SKM-1 treated with dmso at 0.1 percent for 144 hours (cell line): ENCODE data around the gene BRWD1.

Source experiments
- DNase-seq: peaks from one replicate; lab custom pipeline; 2025; ENCODE audit not compliant: unreplicated experiment; lab: John Stamatoyannopoulos, UW

Gene BRWD1

GRCh38 chr21:39313571-39314142 is at the start of gene BRWD1:
TSS of gene BRWD1 (minus strand) at chr21:39313632. CDS start at chr21:39313491, 141 bp downstream.
- DNase-seq = peak; percentile 83

DNA sequence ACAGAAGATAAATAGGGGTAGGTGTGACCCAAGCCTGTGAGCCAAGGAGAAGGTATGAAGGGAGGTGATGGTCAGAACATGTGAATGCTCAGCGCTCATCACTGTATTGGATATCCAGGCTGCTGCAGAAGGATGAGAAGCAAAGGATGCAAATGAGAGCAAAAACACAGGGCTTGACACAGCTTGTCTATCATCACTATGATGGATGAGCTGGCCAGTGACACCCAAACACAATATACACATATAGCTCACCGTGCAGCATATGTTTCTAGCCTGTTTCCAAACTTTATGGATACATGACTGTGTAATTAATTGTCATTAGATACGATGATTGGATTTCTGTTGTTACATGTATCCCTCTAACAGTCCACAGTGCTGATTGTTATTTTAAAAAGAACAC is 49.3 kb upstream of the BRWD1 start:
- DNase-seq = no peak

- DNase-seq = no peak
Measured at GRCh38 chr21:39359382-39359781, 46.0 kb upstream of the BRWD1 start.

- no peak for DNase-seq
Measured at GRCh38 chr21:39353295-39353694, 39.9 kb upstream of the BRWD1 start.

GRCh38 chr21:39350094-39351005 is 36.9 kb upstream of the BRWD1 start:
- no peak for DNase-seq

- peak; percentile 96 for DNase-seq
Measured at GRCh38 chr21:39349211-39350093, 36.0 kb upstream of the BRWD1 start.

DNA sequence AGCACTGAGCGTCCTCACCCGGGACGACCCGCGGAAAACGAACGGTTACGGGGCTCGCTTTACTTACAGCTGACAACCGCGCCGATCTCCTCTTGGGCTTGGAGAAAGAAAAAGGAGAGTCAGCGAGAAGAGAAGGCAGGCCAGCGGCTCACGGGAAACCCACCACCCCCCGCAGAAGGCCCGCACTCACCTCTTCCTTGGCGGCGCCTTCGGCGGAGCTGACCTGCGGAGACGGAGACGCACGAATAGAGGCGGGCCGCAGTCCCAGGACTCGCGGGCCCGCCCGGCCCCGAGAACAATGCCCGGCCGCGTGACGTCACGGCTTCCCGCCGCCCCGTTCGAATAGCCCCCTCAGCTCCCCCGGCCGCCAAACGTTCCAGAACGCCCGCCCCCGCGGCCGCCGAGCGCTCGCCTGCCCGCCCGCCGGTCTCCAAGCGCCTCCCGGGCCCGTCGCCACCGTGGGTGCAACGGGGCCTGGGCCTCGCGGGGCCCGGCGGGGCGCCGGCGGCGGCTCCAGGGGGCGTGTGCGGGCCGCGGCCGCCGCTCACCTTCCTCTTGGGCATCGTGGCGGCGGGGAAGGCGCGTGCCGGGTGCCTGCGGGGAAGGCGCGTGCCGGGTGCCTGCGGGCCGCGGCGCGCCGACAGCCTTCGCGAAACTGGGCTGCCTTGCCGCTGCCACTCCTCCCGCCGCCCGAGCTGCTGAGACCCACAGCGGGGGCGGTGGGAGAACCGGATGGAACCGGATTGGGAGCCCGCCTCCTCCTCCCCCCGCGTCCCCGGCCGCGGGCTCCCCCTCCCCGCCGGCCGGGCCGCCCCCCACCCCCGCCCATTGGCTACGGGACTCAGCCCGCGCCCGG is 35.2 kb upstream of the BRWD1 start, which contains the start of gene HMGN1:
Gene HMGN1 (minus strand): TSS at position 734 of the 856 bp plus-strand sequence. CDS start 171 bp downstream, at position 563.
- DNase-seq = peak; percentile 85

GRCh38 chr21:39348040-39348354 is 34.6 kb upstream of the BRWD1 start:
- DNase-seq = no peak

GRCh38 chr21:39347537-39347936 is 34.1 kb upstream of the BRWD1 start:
- DNase-seq = no peak

GRCh38 chr21:39346671-39347331 is 33.4 kb upstream of the BRWD1 start:
- DNase-seq = no peak

GRCh38 chr21:39346206-39346605 is 32.8 kb upstream of the BRWD1 start:
- no peak for DNase-seq

- no peak for DNase-seq
Measured at GRCh38 chr21:39345440-39345839, 32.0 kb upstream of the BRWD1 start.

DNA sequence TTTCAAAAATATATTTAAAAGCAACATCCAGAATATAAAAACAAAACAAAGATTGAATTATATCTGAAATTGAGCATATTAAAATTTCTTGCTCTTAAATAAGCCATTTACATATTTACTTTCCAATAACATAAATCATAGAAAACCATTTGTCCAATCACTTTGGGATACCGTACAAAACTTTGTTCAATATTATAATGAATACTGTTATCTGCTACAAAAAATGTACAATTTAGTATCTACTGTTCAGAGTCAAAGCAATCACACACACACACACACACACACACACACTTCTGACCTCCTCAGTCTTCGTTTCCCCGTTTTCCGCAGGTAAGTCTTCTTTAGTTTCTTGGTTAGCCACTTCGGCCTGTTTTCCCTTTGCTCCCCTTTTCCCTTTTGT is 31.4 kb upstream of the BRWD1 start:
- DNase-seq = no peak

DNA sequence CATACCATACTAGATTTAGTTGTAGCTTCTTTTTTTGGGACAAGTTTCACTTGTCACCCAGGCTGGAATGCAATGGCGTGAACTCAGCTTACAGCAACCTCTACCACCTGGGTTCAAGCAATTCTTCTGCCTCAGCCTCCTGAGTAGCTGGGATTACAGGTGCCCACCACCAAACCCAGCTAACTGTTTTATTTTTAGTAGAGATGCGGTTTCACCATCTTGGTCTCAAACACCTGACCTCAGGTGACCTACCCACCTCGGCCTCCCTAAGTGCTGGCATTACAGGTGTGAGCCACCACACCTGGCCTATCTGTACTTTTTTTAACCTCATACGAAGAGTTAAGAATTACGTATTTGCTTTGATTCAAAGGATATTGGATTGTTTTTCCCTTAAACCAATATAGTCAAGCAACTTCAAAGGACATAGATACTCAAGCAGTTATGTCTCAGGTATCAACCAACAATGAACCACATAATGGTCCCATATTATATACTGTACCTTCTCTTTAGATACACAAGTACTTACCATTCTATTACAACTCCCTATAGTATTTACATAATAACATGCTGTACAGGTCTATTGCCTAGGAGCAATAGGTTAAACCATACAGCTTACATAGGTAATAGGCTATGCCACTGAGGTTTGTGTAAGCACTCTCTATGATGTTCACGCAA is 28.0 kb upstream of the BRWD1 start:
- DNase-seq = no peak

DNA sequence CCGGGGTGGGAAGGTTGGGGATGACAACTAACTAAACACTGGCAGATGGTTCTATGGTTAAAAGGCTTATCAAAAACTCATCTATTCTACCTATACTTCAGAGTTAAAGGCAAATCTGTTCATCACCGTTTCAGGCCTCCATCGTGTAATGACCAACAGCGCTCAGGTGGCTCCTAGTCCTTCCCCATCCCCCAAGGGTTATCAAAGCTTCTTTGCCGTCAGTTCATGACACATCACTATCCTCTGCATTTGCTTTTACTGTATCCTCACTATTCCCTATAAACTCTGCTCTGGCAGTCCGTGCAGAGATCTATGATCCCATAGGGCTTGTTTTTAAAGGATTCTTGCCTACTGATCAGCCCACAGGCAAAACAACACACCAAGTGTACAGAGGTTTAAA is 27.3 kb upstream of the BRWD1 start:
- no peak for DNase-seq

- no peak for DNase-seq
Measured at GRCh38 chr21:39339231-39339630, 25.8 kb upstream of the BRWD1 start.

- DNase-seq = no peak
Measured at GRCh38 chr21:39336457-39337008, 23.1 kb upstream of the BRWD1 start.

DNA sequence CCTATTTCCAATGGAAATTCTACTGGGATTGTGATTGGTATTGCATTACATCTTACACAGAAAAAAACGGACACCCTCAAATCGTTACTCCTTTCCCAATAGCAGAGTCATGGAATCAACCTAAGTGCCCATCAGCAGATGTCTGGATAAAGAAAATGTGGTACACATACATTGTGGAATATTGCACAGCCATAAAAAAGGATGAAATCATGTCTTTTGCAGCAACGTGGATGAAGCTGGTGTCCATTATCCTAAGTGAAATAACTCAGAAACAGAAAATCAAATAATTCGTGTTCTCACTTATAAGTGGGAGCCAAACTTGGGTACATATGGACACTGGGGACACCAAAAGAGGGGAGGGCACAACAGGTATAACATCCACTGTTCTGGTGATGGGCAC is 21.2 kb upstream of the BRWD1 start:
- DNase-seq = no peak

GRCh38 chr21:39332175-39332574 is 18.7 kb upstream of the BRWD1 start:
- DNase-seq = no peak
